Skeletal muscle cell (primary cell): ENCODE measurements around the gene USP53.
"Not testable (repeated sequence)": the region's sequence is repeated elsewhere in the genome, so short reads cannot be mapped to it uniquely, and the experiment has no call there.

ENCODE experiments used
- DNase-seq: peaks from one replicate; pipeline ENCODE4 v3.0.0-alpha.2; 2010; ENCODE audit warnings: low read depth
- H3K4me3 ChIP-seq: 2 replicates; pipeline ENCODE4 v1.5.1; 2011; ENCODE audit warnings: low read depth, mild to moderate bottlenecking, control low read depth, low read length, moderate library complexity

Gene USP53

GRCh38 chr4:119212234-119212963 lies at the start of gene USP53:
USP53 (plus strand) TSS chr4:119212713; CDS start chr4:119239760, 27,047 bp downstream.
- DNase-seq, result peak; percentile 96
- H3K4me3 ChIP-seq, result peak within 1 kb of the TSS; percentile 73

- H3K4me3 ChIP-seq, result no peak overlapping the region
- DNase-seq, result no peak
These were observed 46.7 kb upstream of the USP53 start for GRCh38 chr4:119165767-119166166.

DNA sequence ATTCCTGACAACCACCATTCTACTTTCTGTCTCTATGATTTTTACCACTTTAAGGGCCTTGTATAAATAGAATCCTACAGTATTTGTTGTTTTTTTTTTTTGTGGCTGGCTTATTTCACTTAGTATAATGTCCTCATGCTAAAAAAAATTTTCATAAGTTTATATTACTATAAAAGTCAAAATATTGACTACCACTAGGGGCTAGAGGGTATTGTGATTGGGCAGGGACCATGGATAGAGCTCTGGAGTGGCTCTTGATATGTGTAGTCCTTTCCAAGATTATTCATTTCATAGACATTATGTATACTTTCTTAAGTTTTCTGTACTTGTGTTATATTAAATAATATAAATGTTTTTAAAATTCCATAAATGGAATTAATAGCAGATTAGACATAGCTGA lies 42.3 kb upstream of the USP53 start:
- no peak overlapping the region for H3K4me3 ChIP-seq
- DNase-seq, result no peak

GRCh38 chr4:119172223-119172622 lies 40.3 kb upstream of the USP53 start:
- H3K4me3 ChIP-seq, result no peak overlapping the region
- no peak for DNase-seq

DNA sequence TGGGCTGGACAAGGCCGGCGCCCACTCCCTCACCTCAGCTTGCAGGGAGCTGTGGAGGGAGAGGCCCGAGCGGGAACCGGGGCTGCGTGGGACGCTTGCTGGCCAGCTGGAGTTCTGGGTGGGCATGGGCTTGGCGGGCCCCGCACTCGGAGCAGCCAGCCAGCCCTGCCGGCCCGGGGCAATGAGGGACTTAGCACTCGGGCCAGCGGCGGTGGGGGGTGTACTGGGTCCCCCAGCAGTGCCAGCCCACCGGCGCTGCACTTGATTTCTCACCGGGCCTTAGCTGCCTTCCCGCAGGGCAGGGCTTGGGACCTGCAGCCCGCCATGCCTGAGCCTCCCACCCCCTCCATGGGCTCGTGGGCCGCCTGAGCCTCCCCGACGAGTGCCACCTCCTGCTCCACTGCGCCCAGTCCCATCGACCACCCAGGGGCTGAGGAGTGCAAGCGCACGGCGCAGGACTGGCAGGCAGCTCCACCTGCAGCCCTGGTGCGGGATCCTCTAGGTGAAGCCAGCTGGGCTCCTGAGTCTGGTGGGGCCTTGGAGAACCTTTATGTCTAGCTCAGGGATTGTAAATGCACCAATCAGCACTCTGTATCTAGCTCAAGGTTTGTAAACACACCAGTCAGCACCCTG lies 38.7 kb upstream of the USP53 start:
- not testable (repeated sequence) for DNase-seq, H3K4me3 ChIP-seq

DNA sequence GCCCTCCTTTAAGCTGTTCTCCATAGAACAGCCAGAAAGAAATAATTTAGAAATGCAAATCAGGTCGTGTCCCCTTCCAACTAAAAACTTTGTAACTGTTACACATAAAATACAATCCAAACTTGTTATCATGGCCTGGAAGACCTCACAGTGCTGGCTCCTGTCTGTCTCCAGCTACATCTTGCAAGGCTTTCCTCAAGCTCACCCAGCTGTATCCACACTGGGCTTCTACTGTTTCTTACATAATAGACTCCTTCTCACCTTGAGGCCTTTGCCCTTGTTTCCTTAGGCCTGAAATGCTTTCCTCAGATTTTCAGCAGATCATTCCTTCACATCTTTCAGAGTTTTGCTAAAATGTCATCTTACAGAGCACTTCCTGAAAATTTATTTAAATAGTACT lies 33.5 kb upstream of the USP53 start:
- DNase-seq, result no peak

GRCh38 chr4:119184128-119184527 lies 28.4 kb upstream of the USP53 start:
- no peak for DNase-seq
- no peak overlapping the region for H3K4me3 ChIP-seq

More for the DNA sequence above, 33.5 kb upstream of the USP53 start:
- no peak overlapping the region for H3K4me3 ChIP-seq

DNA sequence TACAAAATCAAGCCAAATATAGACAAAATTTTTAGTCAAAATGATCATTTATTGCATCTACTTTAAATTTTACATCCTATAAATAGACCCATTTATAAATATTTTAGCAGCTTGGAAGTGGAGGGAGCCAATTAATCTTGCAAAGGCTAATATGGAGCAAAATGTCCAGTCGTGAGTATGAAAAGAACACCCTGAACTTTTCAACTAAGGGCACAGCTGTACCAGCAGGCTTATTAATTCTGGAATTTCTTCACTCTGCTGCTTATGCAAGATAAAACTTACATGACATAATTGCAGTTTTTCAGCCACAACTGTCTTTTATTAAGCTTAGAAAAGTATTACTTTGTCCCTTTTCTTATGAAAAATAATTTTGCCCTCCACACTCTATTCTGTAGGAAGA lies 22.9 kb upstream of the USP53 start:
- peak; percentile 36 for DNase-seq
- no peak overlapping the region for H3K4me3 ChIP-seq

DNA sequence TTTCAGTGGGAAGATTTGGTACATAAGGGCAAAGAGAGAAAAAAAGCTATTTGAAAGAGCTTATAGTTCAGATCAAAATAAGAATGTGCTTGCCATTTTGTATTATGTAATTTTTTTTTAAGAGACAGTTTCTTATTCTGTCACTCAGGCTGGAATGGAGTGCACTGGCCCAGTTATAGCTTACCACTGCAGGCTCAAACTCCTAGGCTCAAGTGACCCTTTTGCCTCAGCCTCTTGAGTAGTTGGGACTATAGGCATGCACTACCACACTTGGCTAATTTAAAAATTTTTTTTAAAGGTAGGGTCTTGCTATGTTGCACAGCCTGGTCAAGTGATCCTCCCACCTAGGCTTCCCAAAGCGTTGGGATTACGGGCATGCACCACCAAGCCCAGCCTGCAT lies 22.2 kb upstream of the USP53 start:
- no peak for DNase-seq
- no peak overlapping the region for H3K4me3 ChIP-seq

DNA sequence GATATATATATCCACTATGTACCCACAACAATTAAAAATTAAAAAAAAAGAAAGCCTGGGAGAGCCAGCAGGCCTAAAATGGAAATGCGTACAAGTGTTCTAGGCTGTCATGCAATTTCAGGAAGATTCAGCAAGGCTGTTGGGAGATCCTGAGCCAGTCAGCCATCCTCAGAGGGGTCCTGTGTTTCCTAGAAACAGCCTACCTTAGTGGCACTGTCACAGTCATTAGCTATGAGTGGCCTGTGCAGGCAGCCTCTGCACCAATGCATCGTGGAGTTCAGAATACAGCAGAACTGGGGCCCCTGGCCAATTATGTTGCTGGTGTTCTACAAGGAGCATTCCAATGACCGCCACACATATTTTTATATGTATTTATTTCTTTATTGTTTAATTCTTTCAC lies 21.0 kb upstream of the USP53 start:
- DNase-seq, result no peak
- H3K4me3 ChIP-seq, result no peak overlapping the region

DNA sequence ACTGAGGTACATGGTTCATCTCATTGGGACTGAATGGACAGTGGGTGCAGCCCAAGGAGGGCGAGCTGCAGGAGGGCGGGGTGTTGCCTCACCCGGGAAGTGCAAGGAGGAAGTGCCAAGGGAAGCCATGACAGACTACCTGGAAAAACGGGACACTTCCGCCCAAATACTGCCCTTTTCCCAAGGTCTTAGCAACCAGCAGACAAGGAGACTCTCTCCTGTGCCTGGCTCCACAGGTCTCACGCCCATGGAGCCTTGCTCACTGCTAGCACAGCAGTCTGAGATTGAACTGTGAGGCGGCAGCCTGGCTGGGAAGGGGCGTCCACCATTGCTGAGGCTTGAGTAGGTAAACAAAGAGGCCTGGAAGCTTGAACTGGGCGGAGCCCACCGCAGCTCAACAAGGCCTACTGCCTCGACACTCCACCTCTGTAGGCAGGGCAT lies 14.7 kb upstream of the USP53 start:
- no peak overlapping the region for H3K4me3 ChIP-seq
- DNase-seq, result no peak

GRCh38 chr4:119204916-119205315 lies 7.6 kb upstream of the USP53 start:
- H3K4me3 ChIP-seq, result no peak overlapping the region
- no peak for DNase-seq

GRCh38 chr4:119205690-119206089 lies 6.8 kb upstream of the USP53 start:
- no peak overlapping the region for H3K4me3 ChIP-seq
- no peak for DNase-seq

DNA sequence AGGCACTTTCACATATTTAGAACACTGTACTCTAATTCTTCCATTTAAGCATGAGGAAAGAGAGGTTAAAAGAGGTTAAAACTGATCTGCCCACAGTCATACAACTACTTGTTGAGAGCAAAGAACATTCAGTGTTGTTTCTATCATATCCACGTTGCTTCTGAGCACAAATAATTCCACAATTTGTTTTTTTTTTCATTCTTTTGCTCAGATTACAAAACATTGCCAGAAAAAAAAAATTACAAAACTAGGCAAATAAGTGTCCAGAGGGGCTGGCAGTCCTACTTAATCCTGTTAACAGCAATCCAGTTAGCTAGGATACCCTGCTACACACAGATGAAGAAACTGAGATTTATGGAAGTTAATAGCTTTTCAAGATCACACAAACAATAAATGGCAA lies 6.3 kb upstream of the USP53 start:
- no peak overlapping the region for H3K4me3 ChIP-seq
- DNase-seq, result no peak

DNA sequence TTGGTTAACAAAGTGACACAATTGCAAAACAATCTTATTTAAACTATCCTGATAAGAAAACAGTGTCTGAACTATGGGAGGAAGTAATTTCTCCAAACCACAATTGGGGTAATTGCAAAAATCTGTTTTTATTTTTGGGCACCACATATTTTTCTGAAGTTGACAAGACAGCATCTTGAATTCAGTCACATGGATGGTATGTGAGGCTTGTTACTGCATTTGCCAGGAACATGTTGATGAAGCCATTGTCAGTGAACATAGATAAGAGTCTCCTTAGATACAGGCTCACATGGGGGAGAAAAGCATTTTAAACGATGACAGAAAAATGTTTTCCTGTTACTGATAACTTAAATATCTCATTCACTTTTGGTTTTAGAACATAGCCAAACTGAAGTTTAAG lies 5.5 kb upstream of the USP53 start:
- peak; percentile 19 for DNase-seq
- H3K4me3 ChIP-seq, result no peak overlapping the region

- DNase-seq, result peak; percentile 91
- H3K4me3 ChIP-seq, result no peak overlapping the region
These were observed 3.4 kb upstream of the USP53 start for GRCh38 chr4:119209077-119209476.

DNA sequence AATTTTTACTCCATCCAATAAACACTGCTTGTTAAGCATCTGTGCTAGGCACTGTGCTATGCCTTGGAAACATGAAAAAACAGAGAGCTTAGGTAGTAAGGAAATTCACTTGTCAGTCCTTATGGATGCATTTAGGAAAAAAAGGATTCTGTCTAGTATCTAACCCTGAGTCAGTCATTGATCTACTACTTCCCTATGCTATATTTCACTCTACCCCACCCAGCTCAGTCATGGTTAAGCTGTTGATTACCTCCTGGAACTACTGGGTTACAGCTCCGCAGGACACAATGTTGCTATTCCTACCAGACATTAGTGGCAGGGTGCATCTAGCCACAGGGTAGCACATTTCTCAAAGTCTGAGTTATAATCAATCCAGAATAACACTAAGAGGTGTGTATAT lies 2.9 kb upstream of the USP53 start:
- DNase-seq, result no peak
- H3K4me3 ChIP-seq, result no peak overlapping the region

GRCh38 chr4:119210775-119211174 lies 1.7 kb upstream of the USP53 start:
- H3K4me3 ChIP-seq, result no peak overlapping the region
- peak; percentile 47 for DNase-seq

DNA sequence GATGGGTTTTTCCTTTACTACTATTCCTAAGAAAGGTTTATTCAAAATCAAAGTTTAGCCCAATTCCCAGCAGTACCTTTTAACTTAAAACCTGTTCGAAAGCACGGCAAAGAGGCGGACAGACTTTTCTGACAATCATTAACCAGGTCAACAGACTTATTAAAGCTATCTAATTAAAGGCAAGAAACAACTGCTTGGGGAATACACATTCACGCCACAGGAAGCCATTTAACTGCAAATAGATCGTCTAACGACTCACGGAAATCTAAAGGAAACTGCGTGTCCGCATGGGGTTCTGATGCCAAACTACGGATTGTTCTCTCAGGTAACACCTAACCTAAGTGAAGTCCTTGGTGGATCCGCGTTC lies 663 bp upstream of the USP53 start:
- no peak for DNase-seq
- peak overlapping the region; percentile 73 for H3K4me3 ChIP-seq

GRCh38 chr4:119212964-119213606 lies 572 bp downstream of the USP53 start:
- peak overlapping the region; percentile 73 for H3K4me3 ChIP-seq
- peak; percentile 83 for DNase-seq

- DNase-seq, result no peak
- H3K4me3 ChIP-seq, result no peak overlapping the region
These were observed 5.6 kb downstream of the USP53 start for GRCh38 chr4:119218093-119218492.
